A549 (cell line): ENCODE results near the gene ARHGEF10L. TPM values are rescaled to one million over a fixed set of nuclear protein-coding genes. Genes with fewer than 3 reads are reported as not detected.

Experiments
- ATAC-seq, 2 experiments: fragments of 200-7000 bp in 1 of 2; fragments of >200 bp in 1 of 2; cut with Nextera tagmentation in 1 of 2; cut with Tn5 transposase in 1 of 2; 3 replicates each; pipeline versions ENCODE4 v1.8.0 to v1.9.1; 2018 to 2020; ENCODE audit warnings: mild to moderate bottlenecking in 1 of 2, moderate library complexity in 1 of 2
- CTCF ChIA-PET: fragments of 300-600 bp; sonication (Branson Sonifier 250); formaldehyde crosslinking; extraction: SDS; loops from one replicate; lab custom pipeline; 2021; ENCODE audit warnings: antibody characterized with exemption, inconsistent platforms; lab: Yijun Ruan, JAX
- POLR2A ChIA-PET: fragments of 350-600 bp; formaldehyde crosslinking; extraction: SDS; loops from one replicate; lab custom pipeline; 2021; ENCODE audit warnings: antibody characterized with exemption, inconsistent platforms; lab: Yijun Ruan, JAX
- DNase-seq, 2 experiments: peaks; one replicate each; pipeline versions ENCODE4 v3.0.0 to v3.0.0-alpha.2; 2011 to 2016; ENCODE audit warnings: low read depth in 1 of 2, low spot score in 1 of 2
- FAIRE-seq: peaks from 2 replicates; lab custom pipeline; 2011; peaks lifted over from hg19 to GRCh38; lab: Jason Lieb, UNC
- H3K27ac ChIP-seq, 2 experiments: fragments of >200 bp; sonication (Bioruptor Twin); formaldehyde crosslinking; 3 replicates each; pipeline ENCODE4 v1.5.1; 2016 to 2017
- H3K4me1 ChIP-seq: fragments of >200 bp; sonication (Bioruptor Twin); formaldehyde crosslinking; 3 replicates; pipeline ENCODE4 v1.6.1; 2016
- H3K4me2 ChIP-seq: fragments of >200 bp; sonication (Bioruptor Twin); formaldehyde crosslinking; 3 replicates; pipeline ENCODE4 v1.6.1; 2016
- H3K4me3 ChIP-seq: fragments of >200 bp; sonication (Bioruptor Twin); formaldehyde crosslinking; 3 replicates; pipeline ENCODE4 v1.5.1; 2016
- H3K9me3 ChIP-seq: fragments of >200 bp; sonication (Bioruptor Twin); formaldehyde crosslinking; 3 replicates; pipeline ENCODE4 v1.6.1; 2016
- ATOH8 ChIP-seq: fragments of 250-450 bp; sonication (Bioruptor Pico); IDR thresholded peaks from 2 replicates; pipeline ENCODE4 v1.5.0; 2020; ENCODE audit warnings: low read depth, mild to moderate bottlenecking, moderate library complexity
- BCL3 ChIP-seq: fragments of >200 bp; sonication (Bioruptor Twin); formaldehyde crosslinking; IDR thresholded peaks from 3 replicates; pipeline ENCODE4 v1.6.1; 2016
- CEBPB ChIP-seq, 2 experiments: fragments of >200 bp in 1 of 2; sonication (Bioruptor Twin) in 1 of 2; formaldehyde crosslinking in 1 of 2; IDR thresholded peaks; 2 replicates each; pipeline ENCODE4 v1.6.1; 2012 to 2016
- CHD2 ChIP-seq: fragments of 150-350 bp; IDR thresholded peaks from 2 replicates; pipeline ENCODE4 v1.6.1; 2014; ENCODE audit warnings: low read length; ENCODE audit not compliant: partially characterized antibody
- ESRRA ChIP-seq: fragments of 150-350 bp; IDR thresholded peaks from 2 replicates; pipeline ENCODE4 v1.6.1; 2014; ENCODE audit warnings: mild to moderate bottlenecking, low read length, borderline replicate concordance
- FOSL2 ChIP-seq, 2 experiments: fragments of 450-650 bp in 1 of 2; fragments of >200 bp in 1 of 2; sonication (Bioruptor Twin) in 1 of 2; formaldehyde crosslinking; IDR thresholded peaks; 2 replicates each; pipeline versions ENCODE4 v1.5.0 to v1.6.1; 2016 to 2020; ENCODE audit warnings: mild to moderate bottlenecking in 1 of 2, moderate library complexity in 1 of 2
- FOXS1 ChIP-seq: fragments of 250-450 bp; sonication (Bioruptor Pico); IDR thresholded peaks from 2 replicates; pipeline ENCODE4 v1.5.0; 2020; ENCODE audit warnings: mild to moderate bottlenecking, moderate library complexity
- HOXA7 ChIP-seq: fragments of 250-450 bp; sonication (Bioruptor Pico); IDR thresholded peaks from 2 replicates; pipeline ENCODE4 v1.5.0; 2020; ENCODE audit warnings: mild to moderate bottlenecking, moderate library complexity
- HOXB13 ChIP-seq: fragments of 250-450 bp; sonication (Bioruptor Pico); IDR thresholded peaks from 2 replicates; pipeline ENCODE4 v1.5.0; 2020; ENCODE audit warnings: low read depth, mild to moderate bottlenecking, moderate library complexity
- MAFK ChIP-seq: fragments of 450-650 bp; IDR thresholded peaks from 2 replicates; pipeline ENCODE4 v1.6.1; 2014; ENCODE audit not compliant: partially characterized antibody
- MAZ ChIP-seq: fragments of 150-350 bp; IDR thresholded peaks from 2 replicates; pipeline ENCODE4 v1.6.1; 2014; ENCODE audit warnings: antibody characterized with exemption, low read depth, low read length, borderline replicate concordance
- MYC ChIP-seq: IDR thresholded peaks from 2 replicates; pipeline ENCODE4 v1.6.1; 2012; ENCODE audit warnings: mild to moderate bottlenecking, inconsistent platforms, low read length, improper control_type of control experiment, borderline replicate concordance
- NR3C1 ChIP-seq: fragments of >200 bp; sonication (Bioruptor Twin); formaldehyde crosslinking; IDR thresholded peaks from 3 replicates; pipeline ENCODE4 v1.6.1; 2017
- POLR2AphosphoS2 ChIP-seq: conservative IDR thresholded peaks from 2 replicates; pipeline ENCODE4 v1.6.1; 2012; ENCODE audit warnings: low read length, improper control_type of control experiment, inconsistent platforms
- RARB ChIP-seq: fragments of 250-450 bp; sonication (Bioruptor Pico); IDR thresholded peaks from 2 replicates; pipeline ENCODE4 v1.8.0; 2021; ENCODE audit warnings: mild to moderate bottlenecking, moderate library complexity
- RFX5 ChIP-seq: fragments of 450-650 bp; IDR thresholded peaks from 2 replicates; pipeline ENCODE4 v1.7.1; 2014; ENCODE audit warnings: antibody characterized with exemption, mild to moderate bottlenecking, moderate library complexity
- USF2 ChIP-seq: fragments of 450-650 bp; IDR thresholded peaks from 2 replicates; pipeline ENCODE4 v1.6.1; 2014; ENCODE audit warnings: antibody characterized with exemption
- WGBS: methylation state at CpG from one replicate; pipeline ENCODE4 v1.1.6; 2017; ENCODE audit errors: missing lambda C conversion rate; 5-methylcytosine and 5-hydroxymethylcytosine counted together
- polyA plus RNA-seq, 4 experiments: library from polyadenylated mRNA; depleted of rRNA in 3 of 4; stranded (reverse); fragments of >200 nt; fragmentation: RNase III in 1 of 4; extraction: RNeasy Plus Mini Kit Qiagen cat#74134 plus additional on column Dnase treatment in 1 of 4; gene quantifications; 2 replicates in 3 of 4; 3 replicates in 1 of 4; pipeline ENCODE4 v1.2.3, GENCODE V29; 2011 to 2017

ARHGEF10L gene
- polyA plus RNA-seq, 2 of the 4 experiments (the other 2 are of a cell fraction): 3.5 to 5.2 TPM

- no peak for TF ChIP-seq USF2
- TF ChIP-seq NR3C1: no peak
- TF ChIP-seq ESRRA: no peak
- no peak for TF ChIP-seq RARB (CRISPR knock-in tag)
- TF ChIP-seq MAZ: no peak
- TF ChIP-seq BCL3: no peak
- no peak for TF ChIP-seq FOXS1 (CRISPR knock-in tag)
These were observed 3.1 kb downstream of the ARHGEF10L start (continued) for GRCh38 chr1:17542645-17543044.

- Histone ChIP-seq H3K4me3 (no peak overlapping the region), H3K4me2 (peak overlapping the region; percentile 57), H3K27ac (peak overlapping the region; percentile 67 to 79), H3K9me3 (no peaks in the 10 kb centered on the region), H3K4me1 (peaks cover 21% of the 10 kb centered on the region)
- peak in 1 of 2 experiments; percentile 15; a peak in 2 of 6 replicates for ATAC-seq
- FAIRE-seq: no peak
- DNase-seq: no peak
- 90% methylated on average over 6 of the region's 6 CpGs for WGBS
- CTCF ChIA-PET: no interaction called here
- POLR2A ChIA-PET: interaction anchor here (1.1 kb wide), 1 partner anchor 9 kb away, joined by 4 read pairs; no protein-coding TSS in a partner anchor
- TF ChIP-seq CEBPB (IDR thresholded peaks at IDR 0.05) (no peak), HOXA7 (CRISPR knock-in tag) (no peak), MYC (no peak), POLR2AphosphoS2 (no peak), HOXB13 (no peak), FOXS1 (CRISPR knock-in tag) (no peak), ATOH8 (CRISPR knock-in tag) (no peak), BCL3 (no peak), CHD2 (no peak)
These were observed 5.4 kb downstream of the ARHGEF10L start for GRCh38 chr1:17544776-17545350.

- FAIRE-seq (no peak), DNase-seq (peak in 1 of 2 experiments; percentile 47), ATAC-seq (peak; percentile 60 to 72; a peak in 5 of 6 replicates)
- TF ChIP-seq MAFK (peak; percentile 16), HOXB13 (no peak), CEBPB (IDR thresholded peaks at IDR 0.05) (0 out of 4 replicates have a peak, but pooled peaks of 1 of the 2 experiments have one; percentile 21), FOSL2 (IDR thresholded peaks at IDR 0.05) (no peak), FOSL2 (CRISPR knock-in tag; IDR thresholded peaks at IDR 0.05) (0 out of 2 replicates have a peak, but pooled peaks have one; percentile 16), RFX5 (peak; percentile 35; the same call in 1 of the 2 replicates)
- peak overlapping the region; percentile 67 to 79 for H3K27ac ChIP-seq
- 29% methylated on average over 2 of the region's 2 CpGs for WGBS
- no peaks in the 10 kb centered on the region for H3K9me3 ChIP-seq
- peaks cover 21% of the 10 kb centered on the region for H3K4me1 ChIP-seq
- peak overlapping the region; percentile 57 for H3K4me2 ChIP-seq
- H3K4me3 ChIP-seq: no peak overlapping the region
- ChIA-PET POLR2A (interaction anchor here (1.1 kb wide), 1 partner anchor 9 kb away, joined by 4 read pairs; no protein-coding TSS in a partner anchor), CTCF (no interaction called here)
These were observed 5.9 kb downstream of the ARHGEF10L start for GRCh38 chr1:17545356-17545755.
